ENCODE measurements around the gene MAP2K5.

- TF ChIP-seq CTCF (IDR thresholded peaks at IDR 0.05; ENCODE audit: low read length) = no peak
- TF ChIP-seq EZH2 (IDR thresholded peaks at IDR 0.05; ENCODE audit: borderline replicate concordance, low read length) = no peak
Observed at GRCh38 chr15:67690936-67691335, 148.4 kb downstream of the MAP2K5 start.

All from OCI-LY1 (cell line).